IMR-90 (cell line): ENCODE results near the gene KRT222. TPM values are rescaled to one million over a fixed set of nuclear protein-coding genes. Genes with fewer than 3 reads are reported as not detected.

Source experiments
- ATAC-seq: fragments of 200-7000 bp; cut with Tn5 transposase; 2 replicates; pipeline ENCODE4 v1.9.1; 2020; ENCODE audit warnings: low read depth, mild to moderate bottlenecking, moderate library complexity
- BruUV-seq: library from RNA; stranded (reverse); fragments of 400-500 nt; replicated peaks from 2 replicates; lab custom pipeline; 2021; lab: Mats Ljungman, UMichigan
- CTCF ChIA-PET: fragments of 300-600 bp; formaldehyde crosslinking; extraction: SDS; loops from one replicate; lab custom pipeline; 2021; ENCODE audit warnings: antibody characterized with exemption; lab: Yijun Ruan, JAX
- POLR2A ChIA-PET: fragments of 300-600 bp; sonication (Branson Sonifier 250); formaldehyde crosslinking; loops from one replicate; lab custom pipeline; 2022; ENCODE audit warnings: antibody characterized with exemption; ENCODE audit not compliant: unreplicated experiment; lab: Charles Lee
- DNase-seq: peaks from one replicate; pipeline ENCODE4 v3.0.0; 2013
- H2AFZ ChIP-seq: replicated peaks from 2 replicates; pipeline ENCODE3; 2013; ENCODE audit warnings: low read length, mild to moderate bottlenecking; ENCODE audit not compliant: poor library complexity
- H2AK5ac ChIP-seq: 2 replicates; pipeline ENCODE4 v1.6.1; 2013; ENCODE audit warnings: low read depth, low read length, inconsistent platforms
- H2AK9ac ChIP-seq: replicated peaks from 2 replicates; pipeline ENCODE3; 2013; ENCODE audit warnings: mild to moderate bottlenecking, low read depth, low read length, moderate library complexity; ENCODE audit not compliant: poor library complexity
- H2BK120ac ChIP-seq: 2 replicates; pipeline ENCODE4 v1.6.1; 2013; ENCODE audit warnings: low read depth, low read length, inconsistent platforms
- H2BK15ac ChIP-seq: 3 replicates; pipeline ENCODE4 v1.6.1; 2013; ENCODE audit warnings: low read depth, low read length, inconsistent platforms
- H2BK20ac ChIP-seq: 2 replicates; pipeline ENCODE4 v1.6.1; 2013; ENCODE audit warnings: low read depth, mild to moderate bottlenecking, inconsistent platforms, low read length, moderate library complexity
- H2BK5ac ChIP-seq: 2 replicates; pipeline ENCODE4 v1.6.1; 2013; ENCODE audit warnings: mild to moderate bottlenecking, low read depth, low read length, inconsistent platforms; ENCODE audit not compliant: poor library complexity, severe bottlenecking
- H3K14ac ChIP-seq: replicated peaks from 2 replicates; pipeline ENCODE4 v1.6.1; 2013; ENCODE audit warnings: low read depth, low read length, inconsistent platforms
- H3K18ac ChIP-seq: 2 replicates; pipeline ENCODE4 v1.6.1; 2013; ENCODE audit warnings: low read depth, low read length, control low read depth
- H3K23ac ChIP-seq: 2 replicates; pipeline ENCODE4 v1.6.1; 2013; ENCODE audit warnings: low read depth, low read length, inconsistent platforms
- H3K27ac ChIP-seq: 2 replicates; pipeline ENCODE4 v1.5.1; 2013; ENCODE audit warnings: mild to moderate bottlenecking, control low read depth, low read length; ENCODE audit not compliant: insufficient read depth
- H3K27me3 ChIP-seq: 2 replicates; pipeline ENCODE4 v1.6.1; 2013; ENCODE audit warnings: low read length; ENCODE audit not compliant: control insufficient read depth, insufficient read depth
- H3K36me3 ChIP-seq: 2 replicates; pipeline ENCODE4 v1.6.1; 2013; ENCODE audit warnings: low read length, mixed read lengths; ENCODE audit not compliant: control insufficient read depth, insufficient read depth
- H3K4ac ChIP-seq: 2 replicates; pipeline ENCODE4 v1.6.1; 2013; ENCODE audit warnings: low read depth, low read length, inconsistent platforms
- H3K4me1 ChIP-seq: 2 replicates; pipeline ENCODE4 v1.6.1; 2013; ENCODE audit warnings: low read length, mixed read lengths; ENCODE audit not compliant: control insufficient read depth, insufficient read depth
- H3K4me2 ChIP-seq: 2 replicates; pipeline ENCODE4 v1.6.1; 2013; ENCODE audit warnings: low read depth, mild to moderate bottlenecking, control low read depth, low read length, moderate library complexity
- H3K4me3 ChIP-seq: 2 replicates; pipeline ENCODE4 v1.5.1; 2013; ENCODE audit warnings: low read depth, mild to moderate bottlenecking, control low read depth, low read length, moderate library complexity; ENCODE audit not compliant: insufficient read depth
- H3K56ac ChIP-seq: 2 replicates; pipeline ENCODE4 v1.6.1; 2013; ENCODE audit warnings: low read length, inconsistent platforms; ENCODE audit not compliant: insufficient read depth; ENCODE audit errors: extremely low read depth
- H3K79me1 ChIP-seq, 2 experiments: 2 replicates each; pipeline ENCODE4 v1.6.1; 2013; ENCODE audit warnings: low read length in 2 of 2, inconsistent platforms in 1 of 2, low read depth in 1 of 2
- H3K9ac ChIP-seq: 2 replicates; pipeline ENCODE4 v1.6.1; 2013; ENCODE audit warnings: low read depth, low read length, control low read depth
- H3K9me1 ChIP-seq: 2 replicates; pipeline ENCODE4 v1.6.1; 2013; ENCODE audit warnings: low read length, inconsistent platforms; ENCODE audit not compliant: insufficient read depth
- H3K9me3 ChIP-seq: 2 replicates; pipeline ENCODE4 v1.6.1; 2013; ENCODE audit warnings: low read length; ENCODE audit not compliant: control insufficient read depth, insufficient read depth
- H4K20me1 ChIP-seq: 2 replicates; pipeline ENCODE4 v1.6.1; 2013; ENCODE audit warnings: low read length, inconsistent platforms; ENCODE audit not compliant: insufficient read depth
- H4K5ac ChIP-seq: 2 replicates; pipeline ENCODE4 v1.6.1; 2013; ENCODE audit warnings: mild to moderate bottlenecking, low read depth, low read length, control low read depth
- H4K8ac ChIP-seq, 2 experiments: 2 replicates each; pipeline ENCODE4 v1.6.1; 2013; ENCODE audit warnings: low read depth in 2 of 2, low read length in 2 of 2, control low read depth in 1 of 2, inconsistent platforms in 1 of 2
- H4K91ac ChIP-seq: 2 replicates; pipeline ENCODE4 v1.6.1; 2013; ENCODE audit warnings: low read depth, low read length, inconsistent platforms; ENCODE audit not compliant: insufficient read depth
- BHLHE40 ChIP-seq: fragments of 150-350 bp; IDR thresholded peaks from 2 replicates; pipeline ENCODE4 v1.6.1; 2016; ENCODE audit warnings: mild to moderate bottlenecking, low read depth, low read length
- CHD1 ChIP-seq: IDR thresholded peaks from 2 replicates; pipeline ENCODE4 v1.6.1; 2012; ENCODE audit warnings: low read depth, low read length, improper control_type of control experiment
- FOS ChIP-seq: fragments of 150-350 bp; IDR thresholded peaks from 2 replicates; pipeline ENCODE4 v1.6.1; 2016; ENCODE audit warnings: low read depth, low read length
- POLR2A ChIP-seq: IDR thresholded peaks from 2 replicates; pipeline ENCODE4 v1.6.1; 2012; ENCODE audit warnings: mild to moderate bottlenecking, low read depth, low read length
- RFX5 ChIP-seq: IDR thresholded peaks from 2 replicates; pipeline ENCODE4 v1.8.0; 2012; ENCODE audit warnings: low read depth, mild to moderate bottlenecking, low read length, moderate library complexity
- SMC3 ChIP-seq: fragments of 150-350 bp; IDR thresholded peaks from 2 replicates; pipeline ENCODE4 v1.6.1; 2016; ENCODE audit warnings: low read depth, mild to moderate bottlenecking, antibody characterized with exemption, low read length, moderate library complexity
- WGBS, 2 experiments: methylation state at CpG; one replicate each; pipeline versions ENCODE4 v1.1.5 to v1.1.7; 2013; ENCODE audit warnings: missing lambda C conversion rate in 2 of 2; ENCODE audit not compliant: insufficient read length in 1 of 2; ENCODE audit errors: extremely low coverage in 2 of 2; 5-methylcytosine and 5-hydroxymethylcytosine counted together
- dilution Hi-C: fragments of 300-500 bp; cut with HindIII; formaldehyde crosslinking; loops from one replicate; pipeline ENCODE4 v1.14.3; 2018; ENCODE audit warnings: low sequenced_read_pairs; ENCODE audit not compliant: unreplicated experiment
- in situ Hi-C: fragments of 300-500 bp; cut with MboI; formaldehyde crosslinking; loops from 3 replicates; pipeline ENCODE4 v1.14.3; 2019; ENCODE audit warnings: low sequenced_read_pairs, inconsistent platforms, mixed read lengths
- intact Hi-C: fragments of 100-400 bp; cut with micrococcal nuclease; formaldehyde crosslinking; loops from 2 replicates; pipeline ENCODE4 v1.10.0; 2022
- polyA plus RNA-seq, 3 experiments: library from polyadenylated mRNA; depleted of rRNA; stranded (reverse); fragments of >200 nt; gene quantifications; 2 replicates each; pipeline ENCODE4 v1.2.3, GENCODE V29; 2012; ENCODE audit warnings: low replicate concordance in 1 of 3
- total RNA-seq: library from RNA; depleted of rRNA; stranded (reverse); fragments of >200 nt; gene quantifications from 2 replicates; pipeline ENCODE4 v1.2.3, GENCODE V29; 2012
- TF ChIP-seq, protein P1 (sequence below): conservative IDR thresholded peaks from 2 replicates; pipeline ENCODE4 v1.5.1; 2012; ENCODE audit warnings: mild to moderate bottlenecking, low read depth, low read length, improper control_type of control experiment
- TF ChIP-seq, protein P2 (sequence below): fragments of 150-350 bp; IDR thresholded peaks from 2 replicates; pipeline ENCODE4 v1.6.1; 2017; ENCODE audit warnings: mild to moderate bottlenecking, antibody characterized with exemption, low read length, low read depth

Gene KRT222
- total and polyA plus RNA-seq, 2 of the 4 experiments (the other 2 are of a cell fraction) = not detected

- Histone ChIP-seq H2AK9ac (no peak overlapping the region), H3K4ac (no peak overlapping the region), H2BK120ac (no peak overlapping the region), H2AK5ac (no peak overlapping the region), H3K36me3 (no peaks in the 10 kb centered on the region), H3K4me1 (no peaks in the 10 kb centered on the region), H3K9ac (no peak overlapping the region), H3K4me2 (no peak overlapping the region), H4K8ac (no peak overlapping the region), H3K56ac (no peak overlapping the region), H3K4me3 (no peak overlapping the region), H3K9me1 (no peaks in the 10 kb centered on the region), H2BK5ac (no peak overlapping the region), H4K20me1 (no peaks in the 10 kb centered on the region), H2BK15ac (no peak overlapping the region), H4K5ac (no peak overlapping the region), H3K27me3 (peaks cover 43% of the 10 kb centered on the region), H2AFZ (no peak overlapping the region), H2BK20ac (no peak overlapping the region), H3K79me1 (no peaks in the 10 kb centered on the region), H3K9me3 (no peaks in the 10 kb centered on the region), H3K14ac (no peak overlapping the region), H3K27ac (no peak overlapping the region), H3K18ac (no peak overlapping the region), H3K23ac (no peak overlapping the region), H4K91ac (no peak overlapping the region)
- in situ Hi-C loops = no loop called here
- TF ChIP-seq SMC3 (no peak), FOS (no peak), CHD1 (no peak), POLR2A (no peak), RFX5 (no peak), BHLHE40 (no peak)
- TF ChIP-seq, protein P1, sequence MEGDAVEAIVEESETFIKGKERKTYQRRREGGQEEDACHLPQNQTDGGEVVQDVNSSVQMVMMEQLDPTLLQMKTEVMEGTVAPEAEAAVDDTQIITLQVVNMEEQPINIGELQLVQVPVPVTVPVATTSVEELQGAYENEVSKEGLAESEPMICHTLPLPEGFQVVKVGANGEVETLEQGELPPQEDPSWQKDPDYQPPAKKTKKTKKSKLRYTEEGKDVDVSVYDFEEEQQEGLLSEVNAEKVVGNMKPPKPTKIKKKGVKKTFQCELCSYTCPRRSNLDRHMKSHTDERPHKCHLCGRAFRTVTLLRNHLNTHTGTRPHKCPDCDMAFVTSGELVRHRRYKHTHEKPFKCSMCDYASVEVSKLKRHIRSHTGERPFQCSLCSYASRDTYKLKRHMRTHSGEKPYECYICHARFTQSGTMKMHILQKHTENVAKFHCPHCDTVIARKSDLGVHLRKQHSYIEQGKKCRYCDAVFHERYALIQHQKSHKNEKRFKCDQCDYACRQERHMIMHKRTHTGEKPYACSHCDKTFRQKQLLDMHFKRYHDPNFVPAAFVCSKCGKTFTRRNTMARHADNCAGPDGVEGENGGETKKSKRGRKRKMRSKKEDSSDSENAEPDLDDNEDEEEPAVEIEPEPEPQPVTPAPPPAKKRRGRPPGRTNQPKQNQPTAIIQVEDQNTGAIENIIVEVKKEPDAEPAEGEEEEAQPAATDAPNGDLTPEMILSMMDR = no peak
- TF ChIP-seq, protein P2, sequence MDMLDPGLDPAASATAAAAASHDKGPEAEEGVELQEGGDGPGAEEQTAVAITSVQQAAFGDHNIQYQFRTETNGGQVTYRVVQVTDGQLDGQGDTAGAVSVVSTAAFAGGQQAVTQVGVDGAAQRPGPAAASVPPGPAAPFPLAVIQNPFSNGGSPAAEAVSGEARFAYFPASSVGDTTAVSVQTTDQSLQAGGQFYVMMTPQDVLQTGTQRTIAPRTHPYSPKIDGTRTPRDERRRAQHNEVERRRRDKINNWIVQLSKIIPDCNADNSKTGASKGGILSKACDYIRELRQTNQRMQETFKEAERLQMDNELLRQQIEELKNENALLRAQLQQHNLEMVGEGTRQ = no peak
- CTCF ChIA-PET = no interaction called here
- DNase-seq (no peak), ATAC-seq (no peak)
- no TSS peak for BruUV-seq
- dilution Hi-C loops = no loop called here
- POLR2A ChIA-PET = no interaction called here
- intact Hi-C loops = no loop called here
- no CpG with 5 or more reads among the region's 4 CpGs for WGBS, 2 experiments
Observed at GRCh38 chr17:40678902-40679522, 14.0 kb upstream of the KRT222 start.
